Activated CD8-positive, alpha-beta memory T cell treated with anti-CD3 and anti-CD28 coated beads, Interleukin-2, amount 50 U/mL, for 4 hours (primary cell): Measurements from ENCODE around the gene RFX6.

ENCODE experiments used
- DNase-seq: peaks from one replicate; pipeline ENCODE4 v3.0.0-alpha.2; 2020

Gene RFX6

GRCh38 chr6:116902634-116903033, 25.6 kb downstream of the RFX6 start:
- DNase-seq: no peak

- no peak for DNase-seq
Observed at GRCh38 chr6:116922853-116923548, 46.0 kb downstream of the RFX6 start.

GRCh38 chr6:116924245-116924644, 47.2 kb downstream of the RFX6 start:
- no peak for DNase-seq

GRCh38 chr6:116925088-116925794, 48.2 kb downstream of the RFX6 start:
- no peak for DNase-seq

- DNase-seq: no peak
Observed at GRCh38 chr6:116928677-116929076, 51.6 kb downstream of the RFX6 start.

GRCh38 chr6:116929825-116930224, 52.8 kb downstream of the RFX6 start:
- DNase-seq: no peak

- DNase-seq: no peak
Observed at GRCh38 chr6:116931456-116931855, 54.4 kb downstream of the RFX6 start.

- DNase-seq: no peak
Observed at GRCh38 chr6:116932496-116932895, 55.5 kb downstream of the RFX6 start.

- no peak for DNase-seq
Observed at GRCh38 chr6:116933485-116933884, 56.4 kb downstream of the RFX6 start.

- no peak for DNase-seq
Observed at GRCh38 chr6:116938305-116938704, 61.3 kb downstream of the RFX6 start.

- no peak for DNase-seq
Observed at GRCh38 chr6:116941727-116942126, 64.7 kb downstream of the RFX6 start.

GRCh38 chr6:116945809-116946208, 68.8 kb downstream of the RFX6 start:
- no peak for DNase-seq

- DNase-seq: no peak
Observed at GRCh38 chr6:116948533-116949304, 71.7 kb downstream of the RFX6 start.

GRCh38 chr6:116949964-116950363, 72.9 kb downstream of the RFX6 start:
- DNase-seq: no peak

GRCh38 chr6:116954335-116954734, 77.3 kb downstream of the RFX6 start:
- DNase-seq: no peak

- no peak for DNase-seq
Observed at GRCh38 chr6:116954938-116955337, 77.9 kb downstream of the RFX6 start.

GRCh38 chr6:116955773-116956172, 78.7 kb downstream of the RFX6 start:
- no peak for DNase-seq

- DNase-seq: no peak
Observed at GRCh38 chr6:116963972-116964371, 86.9 kb downstream of the RFX6 start.

- DNase-seq: no peak
Observed at GRCh38 chr6:116966675-116967576, 89.9 kb downstream of the RFX6 start.

GRCh38 chr6:116969211-116969863, 92.3 kb downstream of the RFX6 start:
- DNase-seq: no peak

- DNase-seq: no peak
Observed at GRCh38 chr6:116971959-116972358, 94.9 kb downstream of the RFX6 start.

- DNase-seq: no peak
Observed at GRCh38 chr6:116973976-116974375, 96.9 kb downstream of the RFX6 start.
